Measurements from ENCODE around the gene ABCA5. TPM values are rescaled to one million over a fixed set of nuclear protein-coding genes. Genes with fewer than 3 reads are reported as not detected.

Gene ABCA5
- total RNA-seq, 6 donors from 2014 or later: 10.5 to 62.4 (median 23.1) TPM

DNA sequence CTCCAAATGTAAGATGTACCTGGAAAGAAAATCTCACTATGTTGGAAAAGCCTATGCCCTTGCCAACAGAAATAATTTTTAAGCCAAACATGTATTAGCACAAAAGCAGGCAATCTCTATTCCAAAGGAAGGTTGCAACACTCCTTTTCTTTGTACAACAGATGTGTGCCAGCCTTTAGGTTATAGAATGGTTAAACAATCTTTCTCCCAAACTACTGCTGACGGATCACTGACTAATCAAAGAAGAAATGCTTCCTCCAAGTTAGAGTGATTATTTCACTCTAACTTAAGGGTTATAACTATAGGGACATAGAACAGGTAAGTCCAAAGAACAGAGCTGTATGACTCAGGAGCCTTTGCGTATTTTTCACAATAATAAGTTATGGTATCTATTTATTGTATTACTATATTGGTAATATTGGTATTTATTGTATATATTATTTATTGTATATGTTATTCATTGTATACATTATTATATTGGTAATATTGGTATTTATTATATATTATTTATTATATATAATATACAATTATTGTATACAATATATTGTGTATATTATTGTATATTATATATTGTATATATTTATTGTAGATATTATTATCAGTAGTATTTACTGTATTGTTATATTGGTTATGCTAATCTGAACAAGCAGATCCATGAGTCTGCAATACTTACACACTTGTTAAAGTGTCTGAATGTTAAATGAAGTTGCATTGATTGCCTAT, 36.7 kb upstream of the ABCA5 start:
- no peak for TF ChIP-seq EP300 (IDR thresholded peaks at IDR 0.05)
- no peak for TF ChIP-seq POLR2AphosphoS5 (IDR thresholded peaks at IDR 0.05)
- no peak for TF ChIP-seq CTCF (IDR thresholded peaks at IDR 0.05)
- TF ChIP-seq POLR2A (IDR thresholded peaks at IDR 0.05): no peak
- 82 to 84% methylated on average over 2 of the region's 2 CpGs for WGBS, 2 donors
- H3K27ac ChIP-seq: no peak overlapping the region
- H3K4me3 ChIP-seq: no peak overlapping the region
- no peak for DNase-seq
- H3K9me3 ChIP-seq: no peaks in the 10 kb centered on the region
- H3K27me3 ChIP-seq: no peaks in the 10 kb centered on the region
- H3K4me1 ChIP-seq: no peaks in the 10 kb centered on the region
- H3K36me3 ChIP-seq: no peaks in the 10 kb centered on the region
- ATAC-seq (ENCODE audit: low FRiP score in 2 of 2): no peak

- TF ChIP-seq POLR2A (IDR thresholded peaks at IDR 0.05) (no peak), EP300 (IDR thresholded peaks at IDR 0.05) (no peak), POLR2AphosphoS5 (IDR thresholded peaks at IDR 0.05) (no peak), CTCF (IDR thresholded peaks at IDR 0.05) (no peak)
Observed at GRCh38 chr17:69361156-69361555, 34.2 kb upstream of the ABCA5 start.

GRCh38 chr17:69358688-69359596, 32.0 kb upstream of the ABCA5 start:
- H3K27ac ChIP-seq: no peak overlapping the region
- no peaks in the 10 kb centered on the region for H3K9me3 ChIP-seq
- ATAC-seq (ENCODE audit: low FRiP score in 2 of 2): no peak
- DNase-seq: no peak
- no peak for TF ChIP-seq POLR2AphosphoS5 (IDR thresholded peaks at IDR 0.05)
- no peaks in the 10 kb centered on the region for H3K27me3 ChIP-seq
- no peaks in the 10 kb centered on the region for H3K4me1 ChIP-seq
- 78 to 82% methylated on average over 3 of the region's 3 CpGs for WGBS, 2 donors
- H3K4me3 ChIP-seq: no peak overlapping the region
- no peaks in the 10 kb centered on the region for H3K36me3 ChIP-seq

More at GRCh38 chr17:69361156-69361555, 34.2 kb upstream of the ABCA5 start:
- Histone ChIP-seq H3K4me1 (no peaks in the 10 kb centered on the region), H3K9me3 (no peaks in the 10 kb centered on the region), H3K4me3 (no peak overlapping the region), H3K27ac (no peak overlapping the region), H3K27me3 (no peaks in the 10 kb centered on the region), H3K36me3 (no peaks in the 10 kb centered on the region)
- ATAC-seq (ENCODE audit: low FRiP score in 2 of 2): no peak
- no peak for DNase-seq

DNA sequence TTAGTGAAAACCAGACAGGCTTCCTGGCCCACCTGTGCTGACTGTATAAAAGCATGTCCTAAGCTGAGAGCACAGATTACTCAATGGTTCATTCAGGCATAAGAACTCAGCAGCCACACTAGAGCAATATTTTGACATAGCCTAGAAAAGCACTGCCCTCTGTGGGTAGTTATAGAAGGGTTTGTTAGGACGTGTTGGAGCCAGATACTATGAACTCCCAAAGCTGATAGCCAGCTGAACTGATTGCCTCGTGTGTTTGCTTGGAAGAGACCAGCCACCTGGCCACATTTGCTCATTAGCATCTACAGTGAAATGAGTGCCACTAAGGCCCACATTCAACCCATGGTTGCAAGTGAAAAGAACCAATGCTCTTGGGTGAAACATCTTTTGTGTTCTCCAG, 30.8 kb upstream of the ABCA5 start:
- WGBS, 2 donors: 56 to 69% methylated on average over 2 of the region's 2 CpGs
- H3K4me1 ChIP-seq: no peaks in the 10 kb centered on the region
- H3K27me3 ChIP-seq: no peaks in the 10 kb centered on the region
- TF ChIP-seq POLR2A (IDR thresholded peaks at IDR 0.05): no peak
- no peak for TF ChIP-seq CTCF (IDR thresholded peaks at IDR 0.05)
- TF ChIP-seq POLR2AphosphoS5 (IDR thresholded peaks at IDR 0.05): no peak
- no peak for TF ChIP-seq EP300 (IDR thresholded peaks at IDR 0.05)
- H3K27ac ChIP-seq: no peak overlapping the region
- no peak for ATAC-seq (ENCODE audit: low FRiP score in 2 of 2)
- H3K4me3 ChIP-seq: no peak overlapping the region
- H3K36me3 ChIP-seq: no peaks in the 10 kb centered on the region
- H3K9me3 ChIP-seq: no peaks in the 10 kb centered on the region
- DNase-seq: no peak

- Histone ChIP-seq H3K27me3 (no peaks in the 10 kb centered on the region), H3K4me1 (no peaks in the 10 kb centered on the region), H3K4me3 (no peak overlapping the region), H3K9me3 (no peaks in the 10 kb centered on the region), H3K36me3 (no peaks in the 10 kb centered on the region), H3K27ac (no peak overlapping the region)
- TF ChIP-seq POLR2AphosphoS5 (IDR thresholded peaks at IDR 0.05): no peak
- no peak for TF ChIP-seq EP300 (IDR thresholded peaks at IDR 0.05)
- TF ChIP-seq POLR2A (IDR thresholded peaks at IDR 0.05): no peak
- TF ChIP-seq CTCF (IDR thresholded peaks at IDR 0.05): no peak
- WGBS, 2 donors: 97% methylated on average over 7 of the region's 7 CpGs
- no peak for ATAC-seq (ENCODE audit: low FRiP score in 2 of 2)
- no peak for DNase-seq
Observed at GRCh38 chr17:69356625-69357024, 29.7 kb upstream of the ABCA5 start.

Measured in upper lobe of left lung (tissue), 6 donors.